ENCODE results near the gene EML6.

Gene EML6

DNA sequence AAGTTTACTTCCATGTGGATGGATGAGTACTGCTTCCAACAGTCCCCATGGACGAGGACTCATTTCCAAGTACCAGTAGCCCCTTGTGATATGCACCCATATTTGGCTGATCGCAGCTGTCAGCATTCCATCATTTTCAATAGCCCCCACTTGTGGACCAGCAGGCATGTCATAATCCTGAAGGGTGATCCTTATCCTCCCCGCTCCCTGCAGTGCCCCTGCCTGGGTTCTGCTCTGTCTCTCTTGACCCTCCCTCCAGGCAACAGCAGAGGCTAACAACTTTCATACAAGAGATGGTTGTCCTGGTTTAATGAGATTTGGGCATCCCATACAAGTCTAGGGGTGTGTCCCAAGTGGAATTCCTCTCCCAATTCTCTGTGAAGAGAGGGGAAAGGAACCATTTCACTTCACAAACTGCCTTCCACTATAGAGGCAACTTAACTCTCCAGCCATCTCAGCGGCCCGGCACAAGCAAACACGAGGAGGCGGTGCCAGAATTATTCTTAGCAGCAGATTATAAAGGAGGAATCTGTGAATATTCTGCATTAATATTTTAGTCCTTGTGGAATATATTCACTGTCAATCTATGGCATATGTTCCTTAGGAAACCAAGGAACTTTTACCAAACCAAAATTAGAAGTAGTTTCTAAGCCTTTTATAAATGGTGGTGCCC is 216.1 kb downstream of the EML6 start:
- no peaks in the 10 kb centered on the region for H3K4me1 ChIP-seq (ENCODE audit: low read length)
- no peaks in the 10 kb centered on the region for H3K27me3 ChIP-seq (ENCODE audit: low read depth, low read length)
- no peak overlapping the region for H3K27ac ChIP-seq (ENCODE audit: low read length)
- H3K4me3 ChIP-seq (ENCODE audit: low read length): no peak overlapping the region
- TF ChIP-seq CTCF (IDR thresholded peaks at IDR 0.05; ENCODE audit: low read depth, low read length) (no peak), EZH2phosphoT487 (IDR thresholded peaks at IDR 0.05; ENCODE audit: low read depth) (no peak)
- H3K79me2 ChIP-seq (ENCODE audit: low read length): no peaks in the 10 kb centered on the region
- no peak overlapping the region for H3K4me2 ChIP-seq (ENCODE audit: low read length)
- no peaks in the 10 kb centered on the region for H3K36me3 ChIP-seq (replicated peaks; ENCODE audit: low read depth, low read length)
- H3K9ac ChIP-seq (ENCODE audit: low read length): no peak overlapping the region
- no peaks in the 10 kb centered on the region for H3K9me3 ChIP-seq (ENCODE audit: insufficient read depth, low read length)
- no peak overlapping the region for H2AFZ ChIP-seq (ENCODE audit: low read depth, low read length)
- H4K20me1 ChIP-seq (ENCODE audit: insufficient read depth, low read length): no peaks in the 10 kb centered on the region

DNA sequence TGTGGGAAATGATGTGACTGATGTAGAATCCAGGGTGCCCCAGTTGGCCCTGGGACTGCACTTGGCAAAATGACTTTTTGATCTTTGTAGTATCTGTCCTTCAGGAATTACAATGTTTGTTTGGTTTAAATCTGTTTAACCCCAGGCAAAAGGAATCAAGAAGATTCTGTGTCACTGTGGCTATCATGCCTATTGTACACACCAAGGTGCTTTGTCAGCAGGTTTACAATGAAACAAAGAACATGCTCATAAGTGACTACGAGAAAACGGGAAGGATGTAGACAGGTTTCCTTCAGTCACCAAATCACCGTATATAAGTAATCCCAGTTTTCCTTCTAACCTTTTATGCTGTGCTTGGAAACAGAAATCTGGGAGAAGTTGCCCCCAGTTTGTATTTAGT is 217.3 kb downstream of the EML6 start:
- no peaks in the 10 kb centered on the region for H3K36me3 ChIP-seq (replicated peaks; ENCODE audit: low read depth, low read length)
- TF ChIP-seq CTCF (IDR thresholded peaks at IDR 0.05; ENCODE audit: low read depth, low read length): no peak
- TF ChIP-seq EZH2phosphoT487 (IDR thresholded peaks at IDR 0.05; ENCODE audit: low read depth): no peak

GRCh38 chr2:54941248-54941984 is 218.0 kb downstream of the EML6 start:
- Histone ChIP-seq H4K20me1 (ENCODE audit: insufficient read depth, low read length) (no peaks in the 10 kb centered on the region), H3K79me2 (ENCODE audit: low read length) (no peaks in the 10 kb centered on the region), H3K4me2 (ENCODE audit: low read length) (no peak overlapping the region), H3K36me3 (replicated peaks; ENCODE audit: low read depth, low read length) (no peaks in the 10 kb centered on the region), H3K9me3 (ENCODE audit: insufficient read depth, low read length) (no peaks in the 10 kb centered on the region), H3K9ac (ENCODE audit: low read length) (no peak overlapping the region), H2AFZ (ENCODE audit: low read depth, low read length) (no peak overlapping the region), H3K27ac (ENCODE audit: low read length) (no peak overlapping the region), H3K27me3 (ENCODE audit: low read depth, low read length) (no peaks in the 10 kb centered on the region), H3K4me1 (ENCODE audit: low read length) (no peaks in the 10 kb centered on the region), H3K4me3 (ENCODE audit: low read length) (no peak overlapping the region)
- no peak for TF ChIP-seq EZH2phosphoT487 (IDR thresholded peaks at IDR 0.05; ENCODE audit: low read depth)
- no peak for TF ChIP-seq CTCF (IDR thresholded peaks at IDR 0.05; ENCODE audit: low read depth, low read length)

More for the DNA sequence above, 217.3 kb downstream of the EML6 start:
- no peaks in the 10 kb centered on the region for H3K79me2 ChIP-seq (ENCODE audit: low read length)
- no peak overlapping the region for H3K4me2 ChIP-seq (ENCODE audit: low read length)
- no peaks in the 10 kb centered on the region for H3K9me3 ChIP-seq (ENCODE audit: insufficient read depth, low read length)
- H3K27ac ChIP-seq (ENCODE audit: low read length): no peak overlapping the region
- no peak overlapping the region for H3K9ac ChIP-seq (ENCODE audit: low read length)
- H4K20me1 ChIP-seq (ENCODE audit: insufficient read depth, low read length): no peaks in the 10 kb centered on the region
- H2AFZ ChIP-seq (ENCODE audit: low read depth, low read length): no peak overlapping the region
- H3K27me3 ChIP-seq (ENCODE audit: low read depth, low read length): no peaks in the 10 kb centered on the region
- no peaks in the 10 kb centered on the region for H3K4me1 ChIP-seq (ENCODE audit: low read length)
- no peak overlapping the region for H3K4me3 ChIP-seq (ENCODE audit: low read length)

DNA sequence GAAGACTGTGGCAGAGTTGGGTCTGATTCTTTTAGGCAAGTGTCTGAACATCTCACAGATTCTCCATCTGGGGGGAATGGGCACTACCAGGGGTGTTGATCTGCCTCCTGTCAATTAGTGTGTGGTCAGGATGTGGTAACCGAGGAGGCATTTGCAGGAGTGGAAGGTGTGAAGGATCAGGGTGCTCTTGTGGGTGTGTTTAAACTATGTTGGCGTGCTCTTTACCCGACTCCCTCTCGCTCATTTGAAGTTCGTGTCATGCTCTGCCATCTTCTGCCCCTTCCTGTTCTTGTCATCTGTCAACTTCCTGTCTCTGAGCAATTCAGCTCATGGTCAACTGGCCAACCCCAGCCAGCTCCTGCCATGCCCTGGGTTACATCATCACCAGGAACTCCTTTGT is 218.9 kb downstream of the EML6 start:
- Histone ChIP-seq H2AFZ (ENCODE audit: low read depth, low read length) (no peak overlapping the region), H3K4me1 (ENCODE audit: low read length) (no peaks in the 10 kb centered on the region), H3K9ac (ENCODE audit: low read length) (no peak overlapping the region), H3K79me2 (ENCODE audit: low read length) (no peaks in the 10 kb centered on the region), H3K4me3 (ENCODE audit: low read length) (no peak overlapping the region), H3K36me3 (replicated peaks; ENCODE audit: low read depth, low read length) (no peaks in the 10 kb centered on the region), H3K9me3 (ENCODE audit: insufficient read depth, low read length) (no peaks in the 10 kb centered on the region), H3K4me2 (ENCODE audit: low read length) (no peak overlapping the region), H4K20me1 (ENCODE audit: insufficient read depth, low read length) (no peaks in the 10 kb centered on the region), H3K27ac (ENCODE audit: low read length) (no peak overlapping the region), H3K27me3 (ENCODE audit: low read depth, low read length) (no peaks in the 10 kb centered on the region)
- TF ChIP-seq CTCF (IDR thresholded peaks at IDR 0.05; ENCODE audit: low read depth, low read length) (no peak), EZH2phosphoT487 (IDR thresholded peaks at IDR 0.05; ENCODE audit: low read depth) (no peak)
